GM21526 (cell line): ENCODE results near the gene CEP41.

ENCODE experiments used
- ATAC-seq: cut with Tn5 transposase; IDR thresholded peaks from one replicate; pipeline ENCODE4 v1.9.1; 2021; ENCODE audit warnings: moderate library complexity; ENCODE audit not compliant: unreplicated experiment, low FRiP score

CEP41 gene

DNA sequence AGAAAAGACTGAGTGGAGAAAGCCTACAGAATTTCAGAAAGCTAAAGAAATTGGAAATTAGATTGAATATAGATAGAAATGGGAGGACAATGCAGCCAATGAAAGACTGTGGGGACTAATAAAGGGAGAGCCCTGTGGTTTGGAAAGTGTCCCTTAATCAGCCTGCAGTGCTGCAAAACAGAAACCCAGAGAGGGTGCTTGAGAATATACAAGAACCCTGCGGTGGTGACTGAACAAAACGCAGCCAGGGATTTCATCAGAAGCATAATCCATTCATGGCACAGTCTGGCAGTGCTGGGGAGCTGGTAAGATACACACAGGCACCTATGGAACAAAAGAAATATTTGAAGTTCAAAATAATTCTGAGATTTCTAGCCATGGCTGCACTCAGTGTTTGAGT is 19.1 kb downstream of the CEP41 start:
- ATAC-seq: no peak

DNA sequence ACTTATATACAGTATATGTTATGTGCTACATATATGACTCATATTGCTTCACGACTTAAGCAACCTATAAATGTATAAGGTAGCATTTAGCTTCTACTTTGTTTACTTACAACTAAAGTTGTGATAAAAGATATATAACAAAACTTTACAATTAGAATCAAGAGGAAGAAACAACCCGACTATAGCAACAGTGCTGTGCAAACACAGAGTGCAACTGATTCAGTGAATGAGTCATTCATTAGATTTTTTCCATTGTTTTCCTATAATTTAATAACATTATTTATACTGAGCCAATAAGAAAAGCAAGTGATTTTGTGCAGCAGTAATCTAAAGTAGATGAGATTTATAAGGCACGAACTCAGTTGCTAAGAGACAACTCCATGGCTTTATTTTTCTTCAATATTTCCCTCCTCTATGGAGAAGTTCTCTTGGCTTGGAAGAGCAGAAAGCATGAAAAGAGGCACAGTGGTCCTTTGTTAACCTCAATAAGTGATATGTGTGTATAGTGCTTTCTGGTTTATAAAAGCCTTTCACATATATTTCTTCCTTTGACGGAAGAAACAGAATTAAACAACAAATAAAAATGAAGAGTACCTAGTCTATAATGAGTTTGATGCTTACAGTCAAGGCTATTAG is 19.8 kb downstream of the CEP41 start:
- ATAC-seq: no peak

DNA sequence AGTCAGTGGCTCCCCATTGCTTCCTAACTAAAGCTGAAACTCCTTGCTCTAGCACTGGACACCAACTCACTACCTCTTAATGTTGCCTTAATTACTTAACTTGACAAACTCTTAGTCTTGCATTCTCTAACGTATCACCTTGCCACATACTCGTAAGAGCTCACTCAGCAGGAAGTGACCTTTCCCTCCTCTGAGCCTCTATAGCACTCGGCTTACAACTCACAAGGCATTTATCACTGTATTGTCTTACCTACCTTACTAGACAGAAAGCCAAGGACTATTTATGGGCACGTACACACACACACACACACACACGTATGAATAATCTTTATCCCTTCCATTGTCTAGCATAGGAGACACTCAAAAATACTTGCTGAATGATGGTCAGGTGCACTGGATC is 21.2 kb downstream of the CEP41 start:
- ATAC-seq: no peak

DNA sequence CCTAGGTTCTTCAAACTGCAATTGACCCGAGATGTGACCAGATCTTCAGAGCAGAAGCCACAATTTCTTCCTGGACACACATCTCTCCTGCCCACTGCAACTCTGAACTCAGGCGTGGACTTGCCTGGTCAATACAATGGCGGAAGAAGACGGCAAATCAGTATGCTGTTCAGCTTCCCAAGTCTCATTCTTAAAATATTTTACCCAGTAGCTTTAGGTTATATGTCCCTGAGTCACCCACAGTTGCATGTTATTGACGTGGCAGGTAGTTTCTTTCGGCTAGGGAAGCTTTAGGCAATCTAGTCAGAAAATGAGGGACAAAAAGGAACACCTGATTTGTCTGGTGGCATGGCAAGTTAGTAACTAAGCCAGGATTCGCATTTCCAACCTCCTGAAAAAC is 22.5 kb downstream of the CEP41 start:
- ATAC-seq: no peak

DNA sequence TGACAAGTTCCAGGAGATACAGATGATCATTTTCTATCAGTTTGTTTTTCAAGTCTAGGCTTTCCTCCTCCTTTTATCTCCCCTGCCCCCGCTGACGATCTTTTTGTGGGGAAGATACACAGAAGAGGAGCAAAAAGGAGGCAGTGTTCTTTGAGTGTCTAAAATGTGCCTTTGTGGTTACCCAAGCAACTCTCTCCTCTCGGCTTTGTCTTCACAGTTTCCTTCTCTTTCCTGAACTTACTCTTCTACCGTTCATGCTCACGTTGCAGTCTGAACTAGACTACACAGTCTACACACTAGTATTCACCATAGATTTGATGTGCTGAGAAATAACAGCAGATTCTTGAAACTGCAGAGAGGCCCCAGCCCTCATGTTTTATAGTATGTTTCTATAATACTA is 23.6 kb downstream of the CEP41 start:
- ATAC-seq: no peak

DNA sequence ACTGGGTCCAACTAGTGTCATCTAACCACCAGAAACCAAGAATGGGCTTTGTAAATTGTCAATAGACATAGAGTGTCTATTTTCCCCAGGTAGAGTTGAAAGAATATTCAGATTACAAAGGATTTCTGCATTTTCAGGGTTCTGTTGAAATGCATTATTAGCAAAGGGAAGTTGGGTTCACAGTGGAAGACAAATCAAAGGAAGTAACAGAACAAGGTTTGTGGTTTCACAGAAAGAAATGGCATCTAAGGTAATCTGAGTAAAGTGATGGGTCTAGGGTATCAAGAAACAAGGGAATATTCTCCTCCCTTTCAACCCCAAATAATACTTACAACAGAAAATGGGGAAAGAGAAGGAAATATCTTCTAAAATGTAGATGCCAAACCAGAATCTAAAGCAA is 25.8 kb downstream of the CEP41 start:
- no peak for ATAC-seq

DNA sequence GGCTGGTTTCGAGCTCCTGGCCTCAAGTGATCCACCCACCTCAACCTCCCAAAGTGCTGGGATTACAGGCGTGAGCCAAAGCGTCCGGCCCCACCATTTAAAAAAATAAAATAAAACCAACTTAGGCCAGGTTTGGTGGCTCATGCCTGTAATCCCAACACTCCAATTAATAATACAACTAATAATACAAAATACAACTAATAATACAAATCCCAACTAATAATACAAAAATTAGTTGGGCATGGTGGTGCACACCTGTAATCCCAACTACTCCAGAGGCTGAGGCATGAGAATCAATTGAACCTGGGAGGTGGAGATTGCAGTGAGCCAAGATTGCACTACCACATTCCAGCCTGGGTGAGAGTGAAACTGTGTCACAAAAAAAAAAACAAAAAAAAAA is 27.6 kb downstream of the CEP41 start:
- no peak for ATAC-seq

DNA sequence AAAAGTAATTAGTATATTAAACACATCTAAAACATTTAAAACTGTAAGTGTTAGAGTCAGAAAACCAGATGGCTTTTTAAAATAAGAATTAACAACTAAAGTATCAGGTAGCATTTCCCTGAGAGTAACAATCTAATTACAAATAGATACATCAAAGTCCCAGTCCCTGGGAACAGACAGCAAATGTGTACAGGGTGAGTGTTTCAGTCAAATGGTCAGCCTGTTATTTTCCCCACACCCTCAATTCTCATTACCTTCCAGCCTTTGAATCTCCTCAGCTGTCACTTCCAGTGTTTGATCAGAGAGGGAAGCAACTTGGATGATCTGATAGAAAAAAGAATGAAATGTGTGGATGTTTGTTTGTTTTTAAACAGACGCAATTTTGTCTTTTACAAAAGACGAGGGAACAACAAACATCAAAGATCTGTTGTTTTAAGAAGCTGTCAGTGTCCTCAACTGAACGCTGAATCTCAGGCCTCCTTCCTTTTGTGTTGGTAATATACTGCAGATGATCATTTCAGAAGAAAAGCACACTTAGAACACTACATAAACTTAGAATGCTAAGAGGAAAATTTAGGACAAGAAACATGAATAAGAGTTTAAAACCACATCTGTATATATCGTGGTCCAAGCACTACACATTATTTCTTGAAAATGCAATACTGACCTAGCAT is 29.8 kb downstream of the CEP41 start:
- no peak for ATAC-seq

DNA sequence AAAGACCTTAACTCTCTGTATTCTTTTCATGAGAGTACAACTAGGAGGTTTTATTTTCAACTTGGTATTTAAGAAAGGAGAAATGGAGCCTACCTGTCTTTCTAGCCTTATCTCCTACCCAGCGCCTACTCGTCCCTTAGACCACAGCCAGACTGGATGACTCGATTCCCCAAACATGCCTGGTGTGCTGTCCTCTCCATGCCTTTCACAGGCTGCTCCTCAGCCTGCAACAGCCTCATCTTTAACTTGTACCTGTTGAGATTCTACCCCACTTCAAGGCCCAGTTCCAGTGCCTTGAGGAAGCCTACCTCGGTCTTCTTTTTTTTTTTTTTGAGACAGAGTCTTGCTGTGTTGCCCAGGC is 31.1 kb downstream of the CEP41 start:
- ATAC-seq: no peak

DNA sequence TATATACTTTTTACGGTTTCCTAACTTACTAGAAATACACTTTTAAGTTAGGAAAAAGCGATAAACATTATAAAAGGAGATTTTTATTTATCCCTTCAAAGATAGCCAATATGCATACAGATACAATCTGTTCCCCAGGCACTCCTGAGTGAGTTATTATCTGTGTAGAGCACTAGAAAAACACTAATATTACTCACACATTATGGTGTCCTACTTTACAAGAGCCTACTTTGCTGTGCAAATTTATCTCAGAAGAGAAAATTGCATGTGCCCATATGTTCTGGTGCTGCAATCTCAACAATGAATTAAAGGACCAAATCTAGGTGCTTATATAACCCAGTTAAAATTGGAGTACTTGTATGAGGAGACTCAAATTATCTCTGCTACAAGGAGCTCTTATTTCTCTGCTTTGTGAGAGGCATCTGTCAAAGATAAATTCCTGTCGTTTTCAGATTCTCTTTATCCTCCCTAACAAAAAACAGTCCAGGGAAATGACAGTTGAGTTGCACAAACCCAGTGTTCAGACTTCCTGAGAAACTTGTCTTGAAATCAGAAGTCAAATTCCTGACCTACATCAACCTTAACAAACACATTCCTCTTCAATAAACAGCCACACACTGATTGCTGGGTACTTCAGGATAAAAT is 31.6 kb downstream of the CEP41 start:
- no peak for ATAC-seq

DNA sequence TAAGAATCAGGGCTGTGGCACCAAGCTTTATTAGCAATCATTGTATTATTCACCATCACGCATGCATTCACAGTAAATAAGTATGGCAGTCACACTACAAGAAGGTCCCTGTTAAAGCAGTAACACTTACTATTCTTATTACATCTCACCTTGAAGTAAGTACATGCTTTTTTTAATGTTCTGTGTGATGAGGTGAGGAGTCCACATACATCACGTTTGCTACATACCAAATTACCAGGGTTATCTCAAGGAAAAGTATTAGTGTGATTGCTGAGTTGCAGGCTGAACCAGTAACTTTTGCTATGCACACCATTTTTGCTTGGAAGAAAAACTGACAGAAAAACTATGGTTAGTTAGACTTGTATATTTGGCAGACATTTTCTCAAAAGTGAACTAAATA is 35.8 kb downstream of the CEP41 start:
- ATAC-seq: no peak

DNA sequence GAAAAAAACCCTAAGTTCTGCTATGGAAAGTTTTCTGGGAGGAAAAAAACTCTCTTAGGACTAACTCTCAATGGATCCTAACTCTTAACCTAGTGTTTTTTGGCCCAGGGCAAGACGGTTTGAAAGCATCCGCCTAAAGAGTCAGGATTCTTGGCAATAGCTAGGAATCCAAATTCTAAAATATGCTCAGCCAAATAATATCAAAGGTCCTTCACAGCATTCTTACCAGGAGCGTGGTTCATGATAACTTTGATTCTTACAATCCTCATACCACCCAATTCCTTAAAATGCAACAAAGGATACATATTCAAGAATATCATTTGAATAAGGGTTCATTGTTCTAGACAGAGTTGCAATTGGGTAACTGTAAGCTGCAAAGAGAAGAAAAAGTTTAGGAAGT is 39.2 kb downstream of the CEP41 start:
- ATAC-seq: no peak

DNA sequence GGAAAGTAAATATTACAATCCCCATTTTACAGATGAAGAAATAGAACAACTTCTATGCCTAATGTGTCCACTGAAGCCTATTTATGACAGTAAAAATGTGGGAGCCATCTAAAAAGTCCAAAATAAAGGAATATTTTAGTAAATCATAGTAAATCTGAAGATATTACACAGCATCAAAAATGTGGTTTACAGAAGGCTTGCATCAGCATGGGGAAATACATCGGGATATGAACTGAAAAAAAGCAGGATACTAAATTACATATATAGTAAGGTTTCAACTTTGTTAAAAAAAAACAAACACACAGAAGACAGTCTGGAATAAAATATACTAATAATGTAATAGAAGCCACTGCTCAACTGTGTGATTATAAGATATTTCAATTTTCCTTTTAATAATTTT is 39.7 kb downstream of the CEP41 start:
- ATAC-seq: no peak

DNA sequence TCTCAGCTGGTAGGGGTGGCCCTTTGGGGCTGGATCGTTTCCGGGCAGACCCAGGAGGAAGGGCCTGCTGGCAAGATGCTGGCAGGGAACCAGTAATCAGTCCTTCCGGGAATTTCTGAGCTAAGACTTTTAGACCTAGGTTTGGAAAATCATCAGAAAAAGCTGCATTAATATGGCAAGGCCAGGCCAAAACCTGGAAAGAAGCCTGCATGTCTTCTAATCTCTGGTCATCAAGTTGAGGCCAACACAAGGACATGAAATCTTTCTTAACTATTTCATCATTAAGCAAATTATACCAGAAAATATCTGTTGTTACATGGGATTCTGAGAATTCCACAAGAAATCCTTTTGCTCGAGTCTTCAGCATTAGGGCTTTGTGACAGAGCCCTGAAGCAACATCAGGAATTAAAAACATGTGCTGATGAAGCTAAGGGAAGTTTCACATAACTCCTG is 40.7 kb downstream of the CEP41 start:
- no peak for ATAC-seq

DNA sequence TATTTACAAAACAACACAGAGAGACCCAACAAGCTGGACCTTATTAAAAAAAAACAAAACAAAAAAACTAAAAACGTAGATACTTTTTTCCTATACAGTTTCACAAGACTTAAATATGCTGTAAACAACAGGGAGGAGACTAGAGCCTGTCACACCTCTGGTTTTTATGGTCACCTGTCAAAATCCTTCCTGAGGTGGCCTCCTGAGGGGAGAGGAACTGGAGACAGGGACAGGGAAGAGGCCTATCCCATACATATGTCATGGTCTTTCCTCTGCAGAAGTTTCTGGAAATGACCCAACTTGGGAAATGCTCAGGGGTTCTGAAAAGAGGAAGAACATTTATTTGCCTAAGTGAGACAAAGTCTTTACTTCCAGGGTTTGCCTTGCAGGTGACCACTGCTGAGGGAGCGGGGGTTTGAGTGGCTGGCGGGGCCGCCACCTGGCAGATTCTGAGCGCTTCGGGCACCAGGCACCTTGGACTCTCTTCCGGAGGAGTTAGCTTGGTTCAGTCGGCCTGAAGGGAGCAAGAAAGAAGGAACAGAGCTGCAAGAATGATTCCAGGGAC is 42.2 kb downstream of the CEP41 start:
- ATAC-seq: no peak

DNA sequence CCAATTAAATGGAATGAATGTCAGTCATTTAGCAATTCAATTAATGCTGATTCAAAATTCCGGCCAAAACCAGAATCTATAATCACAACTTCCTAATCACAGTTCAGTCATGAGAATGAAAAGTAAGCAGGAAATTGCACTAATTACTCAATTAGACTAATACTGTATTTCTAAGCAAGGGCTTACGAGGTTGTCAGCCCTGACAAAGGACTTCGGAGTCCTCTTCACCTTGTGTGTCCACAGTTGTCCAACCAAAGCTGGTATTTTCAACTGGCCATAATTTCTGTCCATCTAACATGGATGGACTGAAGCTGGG is 43.1 kb downstream of the CEP41 start:
- no peak for ATAC-seq

DNA sequence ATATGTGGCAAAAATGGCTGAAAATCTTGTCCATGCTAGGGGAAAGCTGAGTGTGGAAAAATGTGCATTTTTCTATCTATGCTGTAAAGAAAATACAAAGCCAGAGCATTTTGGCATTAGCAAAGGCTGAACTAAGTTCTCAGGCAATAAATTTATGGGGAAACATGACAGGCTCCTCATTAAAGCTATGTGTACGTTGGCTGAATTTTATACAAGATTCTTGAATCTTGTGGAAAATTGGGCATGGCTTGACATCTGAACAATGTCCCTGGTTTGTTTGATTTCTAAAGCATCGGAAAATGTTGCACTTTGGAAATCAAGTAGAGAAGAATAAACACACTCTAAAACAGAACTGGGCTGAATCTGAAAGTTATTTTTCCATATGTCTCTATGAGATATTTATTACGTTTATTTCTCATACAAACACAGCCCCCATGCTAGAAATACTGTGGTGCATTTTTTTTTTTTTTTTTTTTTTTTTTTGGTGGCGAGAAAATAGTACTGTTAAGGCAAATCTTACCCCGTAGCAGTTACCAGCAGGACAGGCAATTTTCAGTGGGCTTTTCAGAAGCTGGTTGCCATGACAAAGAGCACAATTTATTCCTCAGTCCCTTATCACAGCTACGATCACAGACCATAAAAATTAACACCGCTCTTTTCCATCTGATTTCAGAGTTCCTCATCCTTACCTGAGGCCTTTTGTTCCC is 43.6 kb downstream of the CEP41 start:
- ATAC-seq: no peak

DNA sequence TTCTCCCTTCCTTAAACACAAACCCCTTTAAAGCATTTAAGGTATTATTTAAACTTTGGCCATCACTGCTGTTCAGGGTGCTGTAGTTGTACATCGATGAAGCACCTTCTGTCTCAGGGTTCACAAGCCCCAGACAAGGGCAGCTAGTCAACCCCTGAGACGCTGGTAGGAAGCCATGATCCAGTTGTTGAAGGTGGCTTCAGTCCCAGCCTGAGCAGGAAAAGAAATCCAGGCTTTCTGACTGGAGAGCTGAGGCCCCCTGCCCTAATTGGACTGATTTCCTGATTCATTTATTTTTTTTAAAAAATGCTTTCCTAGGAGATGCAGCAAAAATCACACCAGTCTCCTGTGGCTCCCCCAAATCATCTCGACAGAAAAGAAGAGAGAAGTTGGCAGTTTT is 44.7 kb downstream of the CEP41 start:
- ATAC-seq: no peak

DNA sequence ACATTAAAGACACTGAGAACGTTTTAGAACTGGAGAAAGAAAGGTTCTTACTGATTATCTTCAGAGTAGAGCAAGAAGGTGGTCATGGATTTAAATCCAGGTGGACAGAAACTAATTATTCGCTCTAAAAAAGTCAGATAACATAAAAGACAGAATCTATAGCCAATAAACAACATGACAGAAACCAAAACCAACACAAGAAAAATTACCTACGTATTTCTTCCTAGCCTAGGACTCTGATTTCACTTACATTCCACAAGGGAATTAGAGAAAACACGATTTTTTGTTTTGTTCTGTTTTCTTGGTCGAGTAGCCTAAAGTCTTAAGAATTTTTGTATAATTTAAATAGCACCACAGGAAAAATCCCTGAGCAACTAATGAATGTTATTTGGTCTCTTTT is 45.4 kb downstream of the CEP41 start:
- ATAC-seq: no peak

DNA sequence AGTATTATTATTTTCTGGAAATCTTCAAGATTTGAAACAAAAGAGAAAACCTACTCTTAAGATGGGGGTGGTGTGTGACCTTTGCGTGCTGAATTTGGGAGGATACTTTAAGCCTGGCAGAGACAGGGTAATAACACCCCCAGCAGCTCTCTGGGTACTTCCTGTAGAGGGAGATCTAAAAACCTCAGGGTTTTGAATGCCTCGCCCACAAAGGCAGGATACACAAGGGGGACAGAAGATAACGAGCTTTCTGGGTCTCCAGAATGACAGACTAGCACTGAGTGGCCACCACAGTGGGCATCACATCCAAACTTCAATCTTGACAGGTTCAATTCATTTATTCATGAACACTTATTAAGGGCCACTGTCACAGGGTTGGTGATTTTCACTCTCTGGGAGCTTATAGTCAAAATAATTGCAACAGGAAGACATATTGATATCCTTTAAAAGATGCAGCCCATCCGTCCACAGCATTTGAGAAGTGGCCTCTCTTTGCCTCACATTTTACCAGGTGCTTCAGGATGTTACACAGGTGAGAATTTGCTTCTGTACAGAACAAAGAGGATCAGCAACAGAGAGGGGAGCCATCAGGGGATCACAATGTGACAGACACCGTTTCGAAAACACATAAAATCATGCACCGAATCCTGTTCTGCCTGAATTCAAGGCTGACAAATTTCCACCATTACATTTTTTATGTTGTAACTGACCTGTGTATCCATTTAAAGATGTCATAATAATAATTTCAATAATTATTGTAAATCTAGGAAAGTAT is 46.2 kb downstream of the CEP41 start:
- no peak for ATAC-seq
